Right cardiac atrium (tissue), 5 donors: Measurements from ENCODE around the gene AKR7A3. TPM values are rescaled to one million over a fixed set of nuclear protein-coding genes. Genes with fewer than 3 reads are reported as not detected.
"Not testable (repeated sequence)": the region's sequence is repeated elsewhere in the genome, so short reads cannot be mapped to it uniquely, and the experiment has no call there.

Experiments used
- ATAC-seq, 2 donors: fragments of 200-7000 bp; cut with Tn5 transposase; one replicate each; pipeline versions ENCODE4 v1.8.0 to v1.9.1; 2020; ENCODE audit warnings: moderate library complexity in 2 of 2, mild to moderate bottlenecking in 1 of 2
- DNase-seq, 3 donors: peaks; one replicate each; pipeline ENCODE4 v3.0.0-alpha.2; 2020
- H3K27ac ChIP-seq: one replicate; pipeline ENCODE4 v1.5.1; 2013; ENCODE audit warnings: mild to moderate bottlenecking, low read length, control low read depth, moderate library complexity
- H3K27me3 ChIP-seq: one replicate; pipeline ENCODE4 v1.6.1; 2013; ENCODE audit not compliant: control insufficient read depth, insufficient read depth
- H3K4me1 ChIP-seq: one replicate; pipeline ENCODE4 v1.6.1; 2013; ENCODE audit warnings: low read length; ENCODE audit not compliant: control insufficient read depth, insufficient read depth
- H3K4me3 ChIP-seq: one replicate; pipeline ENCODE4 v1.5.1; 2013; ENCODE audit warnings: low read length, control low read depth
- H3K9me3 ChIP-seq: one replicate; pipeline ENCODE4 v1.6.1; 2013; ENCODE audit warnings: low read length; ENCODE audit not compliant: control insufficient read depth
- WGBS: extraction: QIAGEN DNeasy Blood & Tissue Kit; methylation state at CpG from one replicate; pipeline ENCODE4 v1.1.7; 2013; 5-methylcytosine and 5-hydroxymethylcytosine counted together
- intact Hi-C, 4 donors: fragments of 100-400 bp; cut with DNase I; formaldehyde crosslinking; loops; one replicate each; pipeline versions ENCODE4 v1.11.0 to v1.14.0; 2022 to 2023
- polyA plus RNA-seq: library from polyadenylated mRNA; stranded (reverse); fragments of 200-250 nt; gene quantifications from one replicate; pipeline ENCODE4 v1.2.3, GENCODE V29; 2013
- total RNA-seq, 4 donors: library from RNA; stranded (reverse); fragmentation: NEBNext Ultra II Directional; extraction: Animal tissue kit (Norgen Biotek cat#: 25700); gene quantifications; one replicate each; pipeline ENCODE4 v1.2.1, GENCODE V29; 2021
- donor health status: healthy with polysubstance abuse.
- donor health status: DM: no; HTN: yes; CAD: no.
- donor health status: DM: no; HTN: no; CAD: no.
- donor health status: DM: no; HTN: yes; CAD: no; lungs with severe emphysema.
- donor health status: DM: yes; HTN: yes; CAD: no.

AKR7A3 gene
- total and polyA plus RNA-seq, 5 donors, result 0.17 to 0.26 (median 0.21) TPM; not detected in 1

- H3K4me3 ChIP-seq, H3K9me3 ChIP-seq, DNase-seq, H3K27ac ChIP-seq, H3K27me3 ChIP-seq, H3K4me1 ChIP-seq, intact Hi-C loops, ATAC-seq: not testable (repeated sequence)
- WGBS, result 89% methylated on average over 3 of the region's 3 CpGs
Observed at GRCh38 chr1:19285366-19285765, 3.2 kb downstream of the AKR7A3 start.

GRCh38 chr1:19284881-19285280 is 3.7 kb downstream of the AKR7A3 start:
- DNase-seq, result no peak
- ATAC-seq, result no peak
- no peak overlapping the region for H3K4me3 ChIP-seq
- no peak overlapping the region for H3K27ac ChIP-seq
- no peaks in the 10 kb centered on the region for H3K4me1 ChIP-seq
- no peaks in the 10 kb centered on the region for H3K9me3 ChIP-seq
- no peaks in the 10 kb centered on the region for H3K27me3 ChIP-seq
- intact Hi-C loops, result no loop called here
- 86% methylated on average over 8 of the region's 8 CpGs for WGBS

- intact Hi-C loops, result no loop called here
- H3K27ac ChIP-seq, result no peak overlapping the region
- H3K27me3 ChIP-seq, result no peaks in the 10 kb centered on the region
- no peaks in the 10 kb centered on the region for H3K4me1 ChIP-seq
- 96% methylated on average over 9 of the region's 9 CpGs for WGBS
- DNase-seq, result no peak
- no peak for ATAC-seq
- H3K4me3 ChIP-seq, result no peak overlapping the region
- H3K9me3 ChIP-seq, result no peaks in the 10 kb centered on the region
Observed at GRCh38 chr1:19283891-19284290, 4.7 kb downstream of the AKR7A3 start.

- WGBS, result 95% methylated on average over 5 of the region's 5 CpGs
- DNase-seq (no peak), ATAC-seq (no peak)
- Histone ChIP-seq H3K27ac (no peak overlapping the region), H3K27me3 (no peaks in the 10 kb centered on the region), H3K4me3 (no peak overlapping the region), H3K9me3 (no peaks in the 10 kb centered on the region), H3K4me1 (no peaks in the 10 kb centered on the region)
- intact Hi-C loops, result no loop called here
Observed at GRCh38 chr1:19274636-19275035, 13.9 kb downstream of the AKR7A3 start.

GRCh38 chr1:19273844-19274531 is 14.6 kb downstream of the AKR7A3 start:
- WGBS, result 17% methylated on average over 56 of the region's 66 CpGs
- H3K27ac ChIP-seq, H3K4me1 ChIP-seq, H3K9me3 ChIP-seq, intact Hi-C loops, DNase-seq, H3K27me3 ChIP-seq, H3K4me3 ChIP-seq: not testable (repeated sequence)
- peak; percentile 68 to 70 for ATAC-seq

GRCh38 chr1:19273106-19273843 is 15.3 kb downstream of the AKR7A3 start:
- Histone ChIP-seq H3K9me3 (no peaks in the 10 kb centered on the region), H3K27me3 (no peaks in the 10 kb centered on the region), H3K27ac (no peak overlapping the region), H3K4me3 (no peak overlapping the region), H3K4me1 (no peaks in the 10 kb centered on the region)
- 85% methylated on average over 22 of the region's 22 CpGs for WGBS
- ATAC-seq (peak in 1 of 2 donors; percentile 41), DNase-seq (no peak)
- intact Hi-C loops, result no loop called here

GRCh38 chr1:19272064-19272463 is 16.5 kb downstream of the AKR7A3 start:
- Histone ChIP-seq H3K27ac (no peak overlapping the region), H3K4me1 (no peaks in the 10 kb centered on the region), H3K27me3 (no peaks in the 10 kb centered on the region), H3K9me3 (no peaks in the 10 kb centered on the region), H3K4me3 (no peak overlapping the region)
- ATAC-seq (no peak), DNase-seq (no peak)
- intact Hi-C loops, result no loop called here

- WGBS, result 85% methylated on average over 6 of the region's 6 CpGs
- not testable (repeated sequence) for H3K27me3 ChIP-seq, DNase-seq
Observed at GRCh38 chr1:19270343-19270730, 18.2 kb downstream of the AKR7A3 start.

GRCh38 chr1:19269427-19270342 is 18.9 kb downstream of the AKR7A3 start:
- WGBS, result 42% methylated on average over 7 of the region's 9 CpGs
- H3K9me3 ChIP-seq, H3K4me1 ChIP-seq, H3K27me3 ChIP-seq, H3K4me3 ChIP-seq, H3K27ac ChIP-seq, intact Hi-C loops, ATAC-seq, DNase-seq: not testable (repeated sequence)

More at GRCh38 chr1:19270343-19270730, 18.2 kb downstream of the AKR7A3 start:
- ATAC-seq, result peak in 1 of 2 donors; percentile 36
- H3K9me3 ChIP-seq, H3K4me1 ChIP-seq, H3K4me3 ChIP-seq, intact Hi-C loops, H3K27ac ChIP-seq: not testable (repeated sequence)

GRCh38 chr1:19268445-19268844 is 20.1 kb downstream of the AKR7A3 start:
- ATAC-seq (no peak), DNase-seq (no peak)
- no peaks in the 10 kb centered on the region for H3K27me3 ChIP-seq
- no peak overlapping the region for H3K27ac ChIP-seq
- no peak overlapping the region for H3K4me3 ChIP-seq
- no peaks in the 10 kb centered on the region for H3K4me1 ChIP-seq
- intact Hi-C loops, result no loop called here
- WGBS, result 85% methylated on average over 11 of the region's 11 CpGs
- no peaks in the 10 kb centered on the region for H3K9me3 ChIP-seq

GRCh38 chr1:19262744-19263143 is 25.8 kb downstream of the AKR7A3 start:
- no peak for DNase-seq
- WGBS, result 91% methylated on average over 5 of the region's 5 CpGs
- intact Hi-C loops, result no loop called here

More at GRCh38 chr1:19262744-19263143, 25.8 kb downstream of the AKR7A3 start:
- Histone ChIP-seq H3K27me3 (no peaks in the 10 kb centered on the region), H3K4me3 (no peak overlapping the region), H3K27ac (no peak overlapping the region), H3K9me3 (no peaks in the 10 kb centered on the region), H3K4me1 (no peaks in the 10 kb centered on the region)
- no peak for ATAC-seq
